Calu3 (cell line): Measurements from ENCODE around the gene TIPRL. TPM values are rescaled to one million over a fixed set of nuclear protein-coding genes. Genes with fewer than 3 reads are reported as not detected.
"Not testable (repeated sequence)": the region's sequence is repeated elsewhere in the genome, so short reads cannot be mapped to it uniquely, and the experiment has no call there.

Experiments used
- BruUV-seq: library from RNA; stranded (reverse); fragments of 400-500 nt; replicated peaks from 2 replicates; lab custom pipeline; 2021; lab: Mats Ljungman, UMichigan
- CTCF ChIA-PET: fragments of 300-600 bp; sonication (Branson Sonifier 250); formaldehyde crosslinking; loops from one replicate; lab custom pipeline; 2022; ENCODE audit warnings: antibody characterized with exemption; lab: Charles Lee
- DNase-seq: peaks from one replicate; pipeline ENCODE4 v3.0.0; 2022
- H3K27ac Mint-ChIP-seq: one replicate; pipeline ENCODE4 v1.8.0; 2022; ENCODE audit warnings: mixed read lengths; ENCODE audit not compliant: unreplicated experiment
- H3K27me3 Mint-ChIP-seq: one replicate; pipeline ENCODE4 v1.8.0; 2022; ENCODE audit warnings: mixed read lengths; ENCODE audit not compliant: unreplicated experiment
- H3K36me3 Mint-ChIP-seq: one replicate; pipeline ENCODE4 v1.8.0; 2022; ENCODE audit warnings: mild to moderate bottlenecking, moderate library complexity, mixed read lengths; ENCODE audit not compliant: insufficient read depth, unreplicated experiment
- H3K4me1 Mint-ChIP-seq: one replicate; pipeline ENCODE4 v1.8.0; 2022; ENCODE audit warnings: mild to moderate bottlenecking, low read depth, mixed read lengths; ENCODE audit not compliant: unreplicated experiment
- H3K4me3 Mint-ChIP-seq: one replicate; pipeline ENCODE4 v1.8.0; 2022; ENCODE audit warnings: mild to moderate bottlenecking, low read depth, moderate library complexity, mixed read lengths; ENCODE audit not compliant: unreplicated experiment
- H3K9me3 Mint-ChIP-seq: one replicate; pipeline ENCODE4 v1.8.0; 2022; ENCODE audit warnings: low read depth, mixed read lengths; ENCODE audit not compliant: unreplicated experiment
- intact Hi-C: fragments of 100-400 bp; cut with micrococcal nuclease; formaldehyde crosslinking; loops from one replicate; pipeline ENCODE4 v1.10.0; 2022; ENCODE audit not compliant: unreplicated experiment
- total RNA-seq: library from RNA; stranded (reverse); gene quantifications from 2 replicates; pipeline ENCODE4 v1.2.3, GENCODE V29; 2022
- TF ChIP-seq, protein P1 (sequence below): fragments of 200-600 bp; IDR thresholded peaks from one replicate; pipeline ENCODE4 v1.8.0; 2022; ENCODE audit warnings: antibody characterized with exemption; ENCODE audit not compliant: unreplicated experiment

The TIPRL gene
- total RNA-seq, 1 experiment from 2014 or later: 41.6 TPM

DNA sequence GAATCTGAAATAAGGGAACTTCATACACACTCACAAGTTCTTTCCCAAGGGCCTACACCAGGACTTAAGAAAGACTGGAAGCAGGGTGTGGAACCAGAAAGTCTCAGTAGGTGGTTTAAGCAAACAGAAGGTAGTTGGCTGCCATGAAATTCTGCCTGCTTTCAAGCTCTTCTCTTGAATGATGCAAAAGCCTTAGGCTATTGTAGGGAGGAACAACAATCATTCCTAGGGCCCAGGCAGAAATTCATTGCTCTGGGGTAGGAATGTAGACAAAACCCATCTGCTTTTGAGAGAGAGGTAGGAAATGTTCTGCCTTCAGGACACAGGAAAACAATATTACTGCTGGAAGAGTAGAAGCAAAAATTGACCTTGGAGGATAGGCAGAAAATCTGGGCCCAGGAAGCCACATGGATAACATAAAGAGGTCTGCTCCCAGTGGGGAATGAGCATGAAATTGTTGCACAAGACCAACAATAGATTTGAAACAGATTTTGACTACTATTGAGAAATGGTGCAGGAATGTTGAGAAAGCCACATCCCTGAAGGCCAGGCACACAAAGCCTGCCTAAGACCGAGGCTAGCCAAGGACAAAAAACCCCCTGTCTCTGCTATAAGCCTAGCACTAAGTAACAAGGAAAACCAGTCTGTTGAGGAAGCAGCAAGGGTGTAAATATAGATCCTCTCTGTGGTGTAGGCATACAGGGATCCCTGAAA is 24.3 kb downstream of the TIPRL start:
- DNase-seq: peak; percentile 69
- peak overlapping the region; percentile 67 for H3K27ac Mint-ChIP-seq
- CTCF ChIA-PET: no interaction called here
- H3K27me3 Mint-ChIP-seq: no peaks in the 10 kb centered on the region
- TF ChIP-seq, protein P1, sequence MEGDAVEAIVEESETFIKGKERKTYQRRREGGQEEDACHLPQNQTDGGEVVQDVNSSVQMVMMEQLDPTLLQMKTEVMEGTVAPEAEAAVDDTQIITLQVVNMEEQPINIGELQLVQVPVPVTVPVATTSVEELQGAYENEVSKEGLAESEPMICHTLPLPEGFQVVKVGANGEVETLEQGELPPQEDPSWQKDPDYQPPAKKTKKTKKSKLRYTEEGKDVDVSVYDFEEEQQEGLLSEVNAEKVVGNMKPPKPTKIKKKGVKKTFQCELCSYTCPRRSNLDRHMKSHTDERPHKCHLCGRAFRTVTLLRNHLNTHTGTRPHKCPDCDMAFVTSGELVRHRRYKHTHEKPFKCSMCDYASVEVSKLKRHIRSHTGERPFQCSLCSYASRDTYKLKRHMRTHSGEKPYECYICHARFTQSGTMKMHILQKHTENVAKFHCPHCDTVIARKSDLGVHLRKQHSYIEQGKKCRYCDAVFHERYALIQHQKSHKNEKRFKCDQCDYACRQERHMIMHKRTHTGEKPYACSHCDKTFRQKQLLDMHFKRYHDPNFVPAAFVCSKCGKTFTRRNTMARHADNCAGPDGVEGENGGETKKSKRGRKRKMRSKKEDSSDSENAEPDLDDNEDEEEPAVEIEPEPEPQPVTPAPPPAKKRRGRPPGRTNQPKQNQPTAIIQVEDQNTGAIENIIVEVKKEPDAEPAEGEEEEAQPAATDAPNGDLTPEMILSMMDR: no peak
- peaks cover 21% of the 10 kb centered on the region for H3K4me1 Mint-ChIP-seq
- H3K9me3 Mint-ChIP-seq: peaks cover 4% of the 10 kb centered on the region
- no peaks in the 10 kb centered on the region for H3K36me3 Mint-ChIP-seq
- BruUV-seq: no TSS peak
- intact Hi-C loops: no loop called here
- no peak overlapping the region for H3K4me3 Mint-ChIP-seq

DNA sequence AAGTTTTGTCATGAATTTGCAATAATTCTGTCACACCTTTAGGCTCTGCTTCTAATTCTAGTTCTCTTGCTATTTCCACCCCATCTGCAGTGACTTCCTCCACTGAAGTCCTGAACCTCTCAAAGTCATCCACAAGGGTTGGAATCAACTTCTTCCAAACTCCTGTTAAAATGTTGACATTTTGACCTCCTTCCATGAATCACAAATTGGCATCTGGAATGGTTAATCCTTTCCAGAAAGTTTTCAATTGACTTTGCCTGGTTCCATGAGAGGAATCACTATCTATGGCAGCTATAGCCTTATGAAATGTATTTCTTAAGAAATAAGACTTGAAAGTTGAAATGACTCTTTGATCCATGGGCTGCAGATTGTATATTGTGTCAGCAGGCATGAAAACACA is 27.3 kb downstream of the TIPRL start:
- Mint-ChIP-seq H3K36me3 (no peaks in the 10 kb centered on the region), H3K27ac (no peak overlapping the region), H3K9me3 (peaks cover 4% of the 10 kb centered on the region), H3K27me3 (no peaks in the 10 kb centered on the region), H3K4me1 (peaks cover 21% of the 10 kb centered on the region), H3K4me3 (no peak overlapping the region)
- CTCF ChIA-PET: no interaction called here
- no peak for DNase-seq
- intact Hi-C loops: no loop called here
- BruUV-seq: no TSS peak
- TF ChIP-seq, protein P1: no peak

DNA sequence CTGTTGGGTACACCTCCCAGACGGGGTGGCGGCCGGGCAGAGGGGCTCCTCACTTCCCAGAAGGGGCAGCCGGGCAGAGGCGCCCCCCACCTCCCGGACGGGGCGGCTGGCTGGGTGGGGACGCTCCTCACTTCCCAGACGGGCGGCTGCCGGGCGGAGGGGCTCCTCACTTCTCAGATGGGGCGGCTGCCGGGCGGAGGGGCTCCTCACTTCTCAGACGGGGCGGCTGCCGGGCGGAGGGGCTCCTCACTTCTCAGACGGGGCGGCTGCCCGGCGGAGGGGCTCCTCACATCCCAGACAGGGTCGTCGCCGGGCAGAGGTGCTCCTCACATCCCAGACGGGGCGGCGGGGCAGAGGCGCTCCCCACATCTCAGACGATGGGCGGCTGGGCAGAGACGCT is 28.9 kb downstream of the TIPRL start:
- CTCF ChIA-PET, H3K36me3 Mint-ChIP-seq, H3K9me3 Mint-ChIP-seq: not testable (repeated sequence)

DNA sequence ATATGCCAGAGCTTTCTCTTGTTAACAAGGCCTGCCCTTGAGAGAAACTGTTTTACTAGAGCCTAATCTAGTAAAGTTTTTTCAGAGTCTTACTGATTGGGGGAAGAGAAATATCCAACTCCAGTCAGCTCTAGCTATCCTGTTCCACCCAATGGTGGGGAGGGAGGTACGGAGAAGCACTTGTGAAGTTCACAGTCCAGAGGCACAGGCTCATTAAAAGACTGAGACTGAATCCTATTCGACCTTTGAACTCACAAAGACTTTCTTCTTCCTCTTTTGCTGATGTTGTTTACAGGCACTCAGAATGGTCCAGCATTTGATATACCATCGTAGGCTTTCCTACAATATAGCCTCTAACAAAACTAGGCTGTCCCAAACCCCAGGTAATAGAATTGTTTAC is 31.6 kb downstream of the TIPRL start:
- CTCF ChIA-PET: no interaction called here

More for the DNA sequence above, 28.9 kb downstream of the TIPRL start:
- BruUV-seq, H3K4me3 Mint-ChIP-seq, DNase-seq, H3K27ac Mint-ChIP-seq, H3K27me3 Mint-ChIP-seq, intact Hi-C loops: not testable (repeated sequence)
- peaks cover 15% of the 10 kb centered on the region for H3K4me1 Mint-ChIP-seq

More for the DNA sequence above, 31.6 kb downstream of the TIPRL start:
- TF ChIP-seq, protein P1: no peak
- intact Hi-C loops: no loop called here
- no TSS peak for BruUV-seq
- H3K27ac Mint-ChIP-seq: no peak overlapping the region
- H3K4me3 Mint-ChIP-seq: no peak overlapping the region
- H3K36me3 Mint-ChIP-seq: no peaks in the 10 kb centered on the region
- DNase-seq: no peak
- H3K9me3 Mint-ChIP-seq: peaks cover 9% of the 10 kb centered on the region
- no peaks in the 10 kb centered on the region for H3K4me1 Mint-ChIP-seq
- H3K27me3 Mint-ChIP-seq: no peaks in the 10 kb centered on the region
